GM21786 (cell line): ENCODE data around the gene ARMC10.
"Not testable (repeated sequence)": the region's sequence is repeated elsewhere in the genome, so short reads cannot be mapped to it uniquely, and the experiment has no call there.

Experiments
- ATAC-seq: cut with Tn5 transposase; IDR thresholded peaks from one replicate; pipeline ENCODE4 v1.9.1; 2021; ENCODE audit not compliant: unreplicated experiment

The ARMC10 gene

GRCh38 chr7:103077318-103077717 is 2.4 kb downstream of the ARMC10 start:
- no peak for ATAC-seq

- not testable (repeated sequence) for ATAC-seq
Measured at GRCh38 chr7:103078226-103078625, 3.3 kb downstream of the ARMC10 start.

GRCh38 chr7:103079836-103080235 is 4.9 kb downstream of the ARMC10 start:
- no peak for ATAC-seq

- ATAC-seq, result no peak
Measured at GRCh38 chr7:103080923-103081322, 6.0 kb downstream of the ARMC10 start.

- ATAC-seq, result no peak
Measured at GRCh38 chr7:103082497-103082896, 7.6 kb downstream of the ARMC10 start.

GRCh38 chr7:103083210-103083609 is 8.3 kb downstream of the ARMC10 start:
- no peak for ATAC-seq

GRCh38 chr7:103092321-103092720 is 17.4 kb downstream of the ARMC10 start:
- not testable (repeated sequence) for ATAC-seq

GRCh38 chr7:103093429-103093828 is 18.5 kb downstream of the ARMC10 start:
- ATAC-seq, result no peak

- ATAC-seq, result no peak
Measured at GRCh38 chr7:103094102-103094501, 19.2 kb downstream of the ARMC10 start.

- not testable (repeated sequence) for ATAC-seq
Measured at GRCh38 chr7:103095558-103095957, 20.6 kb downstream of the ARMC10 start.

- no peak for ATAC-seq
Measured at GRCh38 chr7:103097041-103097440, 22.1 kb downstream of the ARMC10 start.

GRCh38 chr7:103100348-103100747 is 25.4 kb downstream of the ARMC10 start:
- no peak for ATAC-seq

GRCh38 chr7:103101543-103101942 is 26.6 kb downstream of the ARMC10 start:
- no peak for ATAC-seq

- no peak for ATAC-seq
Measured at GRCh38 chr7:103106005-103106702, 31.2 kb downstream of the ARMC10 start.

GRCh38 chr7:103106703-103107070 is 31.7 kb downstream of the ARMC10 start:
- ATAC-seq, result not testable (repeated sequence)

- no peak for ATAC-seq
Measured at GRCh38 chr7:103113164-103113563, 38.2 kb downstream of the ARMC10 start.

- no peak for ATAC-seq
Measured at GRCh38 chr7:103114576-103115008, 39.7 kb downstream of the ARMC10 start.

- no peak for ATAC-seq
Measured at GRCh38 chr7:103115771-103116170, 40.8 kb downstream of the ARMC10 start.

GRCh38 chr7:103116511-103116910 is 41.6 kb downstream of the ARMC10 start:
- no peak for ATAC-seq

- ATAC-seq, result no peak
Measured at GRCh38 chr7:103116991-103117390, 42.1 kb downstream of the ARMC10 start.

GRCh38 chr7:103117465-103117864 is 42.5 kb downstream of the ARMC10 start:
- ATAC-seq, result no peak

GRCh38 chr7:103119791-103120291 is 44.9 kb downstream of the ARMC10 start:
- ATAC-seq, result no peak

- ATAC-seq, result no peak
Measured at GRCh38 chr7:103120362-103120761, 45.4 kb downstream of the ARMC10 start.
